Measurements from ENCODE around the gene AHCYL2. TPM values are rescaled to one million over a fixed set of nuclear protein-coding genes. Genes with fewer than 3 reads are reported as not detected.

AHCYL2 gene
- polyA plus RNA-seq, 12 donors: 13.2 to 24.8 (median 16.1) TPM; not detected in 1

Other genes starting within 250 kb of the AHCYL2 start
- gene TNPO3, start 169.9 kb upstream of the AHCYL2 start, polyA plus RNA-seq (ENCODE audit: insufficient read length in 12 of 12): 10 to 100 TPM in 11 of 12 donors, not detected in 1; 28.7 to 34.6 (median 31.2) TPM
- 10 to 100 TPM in 11 of 12 donors, not detected in 1; 15.8 to 50.3 (median 33.7) TPM for gene TSPAN33, start 80.3 kb upstream of the AHCYL2 start, polyA plus RNA-seq (ENCODE audit: insufficient read length in 12 of 12)
- 10 to 100 TPM in 11 of 12 donors, not detected in 1; 30.5 to 55.4 (median 45.1) TPM for gene SMO, start 36.4 kb upstream of the AHCYL2 start, polyA plus RNA-seq (ENCODE audit: insufficient read length in 12 of 12)
- gene STRIP2, start 209.4 kb downstream of the AHCYL2 start, polyA plus RNA-seq (ENCODE audit: insufficient read length in 12 of 12): 10 to 100 TPM in 2 of 12 donors, 1 to 10 TPM in 9, not detected in 1; 3.7 to 14.2 (median 7.9) TPM